Aorta (tissue), 5 donors: ENCODE measurements around the gene ARMCX1. TPM values are rescaled to one million over a fixed set of nuclear protein-coding genes. Genes with fewer than 3 reads are reported as not detected.
"Not testable (repeated sequence)": the region's sequence is repeated elsewhere in the genome, so short reads cannot be mapped to it uniquely, and the experiment has no call there.

Source experiments
- ATAC-seq: fragments of 200-7000 bp; cut with Tn5 transposase; one replicate; pipeline ENCODE4 v1.9.1; 2022; ENCODE audit warnings: moderate library complexity; ENCODE audit not compliant: low FRiP score
- DNase-seq, 2 donors: peaks; one replicate each; pipeline ENCODE4 v3.0.0-alpha.2; 2020
- H3K27ac ChIP-seq, 2 donors: one replicate each; pipeline ENCODE4 v1.5.1; 2013; ENCODE audit warnings: low read length in 2 of 2, mild to moderate bottlenecking in 2 of 2, moderate library complexity in 2 of 2, control low read depth in 1 of 2, inconsistent platforms in 1 of 2, low read depth in 1 of 2
- H3K27me3 ChIP-seq, 2 donors: one replicate each; pipeline ENCODE4 v1.6.1; 2013; ENCODE audit warnings: control low read depth in 1 of 2, low read length in 1 of 2, mild to moderate bottlenecking in 1 of 2, moderate library complexity in 1 of 2; ENCODE audit not compliant: insufficient read depth in 2 of 2, control insufficient read depth in 1 of 2
- H3K36me3 ChIP-seq, 2 donors: one replicate each; pipeline ENCODE4 v1.6.1; 2013; ENCODE audit warnings: control low read depth in 1 of 2, low read length in 1 of 2, mild to moderate bottlenecking in 1 of 2; ENCODE audit not compliant: insufficient read depth in 2 of 2, control insufficient read depth in 1 of 2
- H3K4me1 ChIP-seq, 2 donors: one replicate each; pipeline ENCODE4 v1.6.1; 2013; ENCODE audit warnings: low read length in 2 of 2, control low read depth in 1 of 2, mild to moderate bottlenecking in 1 of 2, moderate library complexity in 1 of 2; ENCODE audit not compliant: insufficient read depth in 2 of 2, control insufficient read depth in 1 of 2
- H3K4me3 ChIP-seq, 2 donors: one replicate each; pipeline ENCODE4 v1.5.1; 2013; ENCODE audit warnings: low read length in 2 of 2, control low read depth in 1 of 2, mild to moderate bottlenecking in 1 of 2
- H3K9me3 ChIP-seq: one replicate; pipeline ENCODE4 v1.6.1; 2013; ENCODE audit warnings: mild to moderate bottlenecking, low read length; ENCODE audit not compliant: control insufficient read depth
- WGBS, 2 donors: extraction: QIAGEN DNeasy Blood & Tissue Kit; methylation state at CpG; one replicate each; pipeline ENCODE4 v1.1.7; 2013; 5-methylcytosine and 5-hydroxymethylcytosine counted together
- intact Hi-C, 2 donors: fragments of 100-400 bp; cut with DNase I; formaldehyde crosslinking; loops; one replicate each; pipeline versions ENCODE4 v1.14.2 to v1.15.0; 2022
- long read RNA-seq, 2 donors: library from polyadenylated mRNA; unstranded; transcript quantifications; one replicate each; pipeline ENCODE4 v2.0.0, GENCODE V29; 2020 to 2021
- polyA plus RNA-seq, 2 donors: library from polyadenylated mRNA; stranded (reverse); fragments of 200-250 nt; gene quantifications; one replicate each; pipeline ENCODE4 v1.2.3, GENCODE V29; 2013
- total RNA-seq, 2 donors: library from RNA; stranded (reverse); fragmentation: NEBNext Ultra II Directional; extraction: Animal tissue kit (Norgen Biotek cat#: 25700); gene quantifications; one replicate each; pipeline ENCODE4 v1.2.1, GENCODE V29; 2021
- donor health status: healthy with polysubstance abuse.
- donor health status: Bipolar disorder and iron deficiency.
- donor health status: DM: no; HTN: no; CAD: no.
- donor health status: DM: no; HTN: no; CAD: no.
- donor health status: DM: yes; HTN: yes; CAD: no.

ARMCX1 gene
- total RNA-seq: 10 to 100 TPM; 31.5 to 32.9 TPM
- 10 to 100 TPM; 27.2 to 33.5 TPM for polyA plus RNA-seq
- long read RNA-seq, donor 1, transcript ARMCX1-201 (4 exons, 2,141 nt): major isoform, 201 of 274 reads
- long read RNA-seq, donor 1, partial matches to known transcripts: 4 of 274 reads
- long read RNA-seq, donor 1, other reads (novel, unspliced or antisense): 69 of 274 reads
- long read RNA-seq, donor 2, transcript ARMCX1-201 (4 exons, 2,141 nt): major isoform, 23 of 33 reads
- long read RNA-seq, donor 2, partial matches to known transcripts: 0 of 33 reads
- long read RNA-seq, donor 2, other reads (novel, unspliced or antisense): 10 of 33 reads

DNA sequence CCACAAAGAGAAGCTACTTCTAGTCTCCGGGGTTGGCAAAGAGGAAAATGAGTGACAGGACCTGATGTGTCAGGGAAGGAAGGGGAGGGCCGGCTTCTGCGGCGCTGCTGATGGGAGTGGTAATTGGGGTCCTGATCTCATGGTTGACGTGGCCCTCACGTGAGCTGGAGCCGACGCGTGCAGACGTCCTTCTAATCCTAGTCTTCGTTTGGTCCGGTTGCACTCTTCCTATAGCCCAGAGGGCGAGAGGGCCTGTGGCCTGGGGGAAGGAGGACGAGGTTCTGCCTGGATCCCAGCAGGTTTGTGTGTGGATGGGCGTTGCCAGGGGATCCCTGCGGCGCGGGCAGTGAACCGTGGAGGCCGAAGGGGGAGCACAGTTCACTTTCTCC lies at the start of gene ARMCX1:
Gene ARMCX1, plus strand, starts transcription at position 186 of the 389 bp plus-strand sequence. CDS start 2,384 bp downstream, outside the sequence.
- H3K27me3 ChIP-seq: no peaks in the 10 kb centered on the region
- H3K36me3 ChIP-seq: peaks cover 0 to 2% of the 10 kb centered on the region in 2 donors
- ATAC-seq (peak; percentile 89), DNase-seq (peak; percentile 88 to 89)
- 0 to 25% methylated on average over 20 of the region's 20 CpGs for WGBS, 2 donors
- H3K4me1 ChIP-seq: no peaks in the 10 kb centered on the region
- H3K9me3 ChIP-seq: no peaks in the 10 kb centered on the region
- H3K27ac ChIP-seq: peak within 1 kb of the TSS; percentile 45 to 58
- intact Hi-C loops: loop anchor here in 1 of 2 donors (5.0 kb wide), 1 partner anchor 107 kb away; the partner anchor contains the start of gene ARMCX2
- peak within 1 kb of the TSS; percentile 45 to 54 for H3K4me3 ChIP-seq

- H3K4me1 ChIP-seq, H3K9me3 ChIP-seq, intact Hi-C loops, ATAC-seq, H3K27ac ChIP-seq, H3K27me3 ChIP-seq, DNase-seq, H3K36me3 ChIP-seq, H3K4me3 ChIP-seq: not testable (repeated sequence)
- 88 to 100% methylated on average over 1 of the region's 1 CpG for WGBS, 2 donors
Observed at GRCh38 chrX:101502929-101503328, 47.4 kb upstream of the ARMCX1 start.

- H3K4me3 ChIP-seq: no peak overlapping the region
- DNase-seq (no peak), ATAC-seq (no peak)
- no peaks in the 10 kb centered on the region for H3K36me3 ChIP-seq
- H3K4me1 ChIP-seq: no peaks in the 10 kb centered on the region
- no peaks in the 10 kb centered on the region for H3K9me3 ChIP-seq
- H3K27ac ChIP-seq: no peak overlapping the region
- intact Hi-C loops: no loop called here
- no peaks in the 10 kb centered on the region for H3K27me3 ChIP-seq
Observed at GRCh38 chrX:101507372-101507771, 43.0 kb upstream of the ARMCX1 start.

GRCh38 chrX:101507986-101508385 lies 42.4 kb upstream of the ARMCX1 start:
- Histone ChIP-seq H3K9me3 (no peaks in the 10 kb centered on the region), H3K27me3 (no peaks in the 10 kb centered on the region), H3K36me3 (no peaks in the 10 kb centered on the region), H3K4me1 (no peaks in the 10 kb centered on the region), H3K27ac (no peak overlapping the region), H3K4me3 (no peak overlapping the region)
- DNase-seq (no peak), ATAC-seq (no peak)
- 78 to 95% methylated on average over 4 of the region's 4 CpGs for WGBS, 2 donors
- intact Hi-C loops: no loop called here

GRCh38 chrX:101530944-101531343 lies 19.4 kb upstream of the ARMCX1 start:
- Histone ChIP-seq H3K27ac (no peak overlapping the region), H3K4me1 (no peaks in the 10 kb centered on the region), H3K9me3 (no peaks in the 10 kb centered on the region), H3K36me3 (peaks cover 0 to 11% of the 10 kb centered on the region in 2 donors), H3K27me3 (no peaks in the 10 kb centered on the region), H3K4me3 (no peak overlapping the region)
- ATAC-seq (no peak), DNase-seq (no peak)
- intact Hi-C loops: no loop called here
- 47 to 92% methylated on average over 2 of the region's 2 CpGs for WGBS, 2 donors

- 87 to 97% methylated on average over 25 of the region's 25 CpGs for WGBS, 2 donors
- no peaks in the 10 kb centered on the region for H3K36me3 ChIP-seq
- H3K4me3 ChIP-seq: no peak overlapping the region
- no peak overlapping the region for H3K27ac ChIP-seq
- ATAC-seq (no peak), DNase-seq (no peak)
- no peaks in the 10 kb centered on the region for H3K9me3 ChIP-seq
- no peaks in the 10 kb centered on the region for H3K27me3 ChIP-seq
- intact Hi-C loops: no loop called here
- no peaks in the 10 kb centered on the region for H3K4me1 ChIP-seq
Observed at GRCh38 chrX:101539116-101539515, 11.2 kb upstream of the ARMCX1 start.

DNA sequence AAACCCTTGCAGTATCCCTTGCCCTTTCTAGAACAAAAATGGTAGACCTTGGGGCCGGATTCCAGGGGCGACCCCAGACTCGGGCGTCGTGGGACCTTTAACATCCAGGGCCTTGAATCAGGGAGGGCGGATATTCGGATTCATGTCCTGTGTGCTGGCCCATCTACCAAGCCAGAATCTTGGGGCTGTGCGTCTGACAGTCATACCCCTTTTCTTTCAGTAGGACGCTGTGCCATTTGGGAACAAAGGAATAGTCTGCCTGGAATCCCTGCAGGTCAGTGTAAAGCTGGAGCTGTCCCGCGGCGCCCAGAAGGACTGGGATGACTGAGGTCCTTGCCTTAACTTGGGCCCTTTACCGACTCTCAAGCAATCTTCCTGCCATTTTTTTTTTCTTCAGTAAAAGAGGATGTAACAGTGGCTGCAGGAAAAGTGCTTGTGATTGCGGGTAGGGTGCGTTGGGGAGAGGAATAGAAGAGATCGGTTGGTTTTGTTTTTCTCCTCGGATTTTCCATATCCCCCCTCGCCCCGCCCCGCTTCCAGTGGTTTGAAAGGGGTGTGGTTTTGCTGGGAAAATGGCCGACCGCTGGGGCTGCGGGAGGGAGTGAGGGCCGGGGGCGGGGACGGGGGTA lies 518 bp downstream of the ARMCX1 start:
- H3K27ac ChIP-seq: peak overlapping the region; percentile 45 to 58
- intact Hi-C loops: loop anchor here in 1 of 2 donors (5.0 kb wide), 1 partner anchor 106 kb away; the partner anchor contains the start of gene ARMCX2
- H3K4me3 ChIP-seq: peak overlapping the region; percentile 45 to 54
- ATAC-seq (peak; percentile 81), DNase-seq (peak; percentile 71 to 86)
- 1 to 23% methylated on average over 26 of the region's 26 CpGs for WGBS, 2 donors
- peaks cover 0 to 2% of the 10 kb centered on the region in 2 donors for H3K36me3 ChIP-seq
- no peaks in the 10 kb centered on the region for H3K9me3 ChIP-seq
- H3K4me1 ChIP-seq: no peaks in the 10 kb centered on the region
- H3K27me3 ChIP-seq: no peaks in the 10 kb centered on the region

DNA sequence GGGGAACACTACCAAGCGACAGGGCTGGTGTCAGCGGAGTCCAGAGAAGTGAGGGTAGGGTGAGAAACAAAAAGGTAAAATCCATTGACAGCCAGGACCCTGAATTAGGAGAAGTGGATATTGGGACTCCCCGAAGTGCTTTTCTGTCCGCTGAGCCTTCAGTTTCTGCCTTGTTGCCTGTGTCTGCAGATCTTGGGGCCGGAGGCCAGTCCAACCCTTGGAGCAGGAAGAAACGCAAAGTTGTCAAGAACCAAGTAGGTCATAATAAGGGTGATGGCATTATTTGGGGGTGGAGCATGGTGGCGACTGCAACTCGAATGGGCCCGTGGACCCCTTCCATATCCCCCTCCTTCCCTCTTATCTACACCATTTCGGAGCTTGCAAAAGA lies 1.0 kb downstream of the ARMCX1 start:
- ATAC-seq: no peak
- Histone ChIP-seq H3K27ac (no peak overlapping the region), H3K36me3 (peaks cover 0 to 2% of the 10 kb centered on the region in 2 donors), H3K4me1 (no peaks in the 10 kb centered on the region), H3K4me3 (peak overlapping the region; percentile 45 to 54), H3K27me3 (no peaks in the 10 kb centered on the region), H3K9me3 (no peaks in the 10 kb centered on the region)
- 5 to 39% methylated on average over 10 of the region's 10 CpGs for WGBS, 2 donors
- no peak for DNase-seq
- intact Hi-C loops: loop anchor here in 1 of 2 donors (5.0 kb wide), 1 partner anchor 106 kb away; the partner anchor contains the start of gene ARMCX2
